Mesodermal cell (in vitro differentiated cells): Measurements from ENCODE around the gene BAIAP2.

Source experiments
- H3K27ac ChIP-seq: 2 replicates; pipeline ENCODE4 v1.7.0; 2013; ENCODE audit warnings: mild to moderate bottlenecking, low read depth, low read length, moderate library complexity; ENCODE audit not compliant: severe bottlenecking
- H3K36me3 ChIP-seq: 2 replicates; pipeline ENCODE4 v1.7.1; 2013; ENCODE audit warnings: mild to moderate bottlenecking, low read length, moderate library complexity; ENCODE audit not compliant: control insufficient read depth, insufficient read depth
- H3K4me1 ChIP-seq: one replicate; pipeline ENCODE4 v1.7.1; 2013; ENCODE audit warnings: mild to moderate bottlenecking, low read length; ENCODE audit not compliant: insufficient read depth, control insufficient read depth, poor library complexity, severe bottlenecking
- H3K4me3 ChIP-seq: 2 replicates; pipeline ENCODE4 v1.7.0; 2013; ENCODE audit warnings: low read length, control low read depth, mild to moderate bottlenecking; ENCODE audit not compliant: insufficient read depth, poor library complexity, severe bottlenecking; ENCODE audit errors: extremely low read depth
- H3K9me3 ChIP-seq: 2 replicates; pipeline ENCODE4 v1.7.1; 2013; ENCODE audit warnings: mild to moderate bottlenecking, low read length, moderate library complexity; ENCODE audit not compliant: control insufficient read depth
- WGBS, 2 experiments: methylation state at CpG; one replicate each; pipeline ENCODE4 v1.1.5; 2013; ENCODE audit warnings: missing lambda C conversion rate in 2 of 2; ENCODE audit not compliant: insufficient coverage in 2 of 2; 5-methylcytosine and 5-hydroxymethylcytosine counted together

The BAIAP2 gene

GRCh38 chr17:81042606-81043005, 7.7 kb downstream of the BAIAP2 start:
- H3K4me3 ChIP-seq = no peak overlapping the region
- H3K9me3 ChIP-seq = no peaks in the 10 kb centered on the region
- peaks cover 8% of the 10 kb centered on the region for H3K36me3 ChIP-seq
- WGBS, 2 experiments = 90 to 93% methylated on average over 6 to 7 of the region's 9 CpGs
- H3K27ac ChIP-seq = no peak overlapping the region
- peaks cover 40% of the 10 kb centered on the region for H3K4me1 ChIP-seq

- Histone ChIP-seq H3K4me1 (peaks cover 40% of the 10 kb centered on the region), H3K9me3 (no peaks in the 10 kb centered on the region), H3K36me3 (peaks cover 5% of the 10 kb centered on the region), H3K4me3 (no peak overlapping the region), H3K27ac (peak overlapping the region; percentile 41)
- 95 to 96% methylated on average over 19 of the region's 19 CpGs for WGBS, 2 experiments
Measured at GRCh38 chr17:81043319-81043724, 8.4 kb downstream of the BAIAP2 start.

- H3K36me3 ChIP-seq = no peaks in the 10 kb centered on the region
- no peak overlapping the region for H3K4me3 ChIP-seq
- peaks cover 40% of the 10 kb centered on the region for H3K4me1 ChIP-seq
- no peaks in the 10 kb centered on the region for H3K9me3 ChIP-seq
- WGBS, 2 experiments = 78 to 81% methylated on average over 38 of the region's 38 CpGs
- peak overlapping the region; percentile 41 for H3K27ac ChIP-seq
Measured at GRCh38 chr17:81043725-81044427, 8.9 kb downstream of the BAIAP2 start.

- Histone ChIP-seq H3K9me3 (no peaks in the 10 kb centered on the region), H3K36me3 (no peaks in the 10 kb centered on the region), H3K27ac (peak overlapping the region; percentile 41), H3K4me1 (peaks cover 40% of the 10 kb centered on the region), H3K4me3 (no peak overlapping the region)
- 95 to 97% methylated on average over 14 of the region's 14 CpGs for WGBS, 2 experiments
Measured at GRCh38 chr17:81044428-81044763, 9.4 kb downstream of the BAIAP2 start.

GRCh38 chr17:81044764-81045589, 10.0 kb downstream of the BAIAP2 start:
- Histone ChIP-seq H3K27ac (no peak overlapping the region), H3K4me1 (peaks cover 35% of the 10 kb centered on the region), H3K9me3 (no peaks in the 10 kb centered on the region), H3K36me3 (no peaks in the 10 kb centered on the region), H3K4me3 (no peak overlapping the region)
- WGBS, 2 experiments = 92 to 95% methylated on average over 24 to 27 of the region's 28 CpGs

GRCh38 chr17:81045590-81046095, 10.7 kb downstream of the BAIAP2 start:
- H3K27ac ChIP-seq = no peak overlapping the region
- H3K36me3 ChIP-seq = no peaks in the 10 kb centered on the region
- 91 to 100% methylated on average over 8 of the region's 9 CpGs for WGBS, 2 experiments
- peaks cover 31% of the 10 kb centered on the region for H3K4me1 ChIP-seq
- no peaks in the 10 kb centered on the region for H3K9me3 ChIP-seq
- H3K4me3 ChIP-seq = no peak overlapping the region

- H3K36me3 ChIP-seq = no peaks in the 10 kb centered on the region
- peaks cover 25% of the 10 kb centered on the region for H3K4me1 ChIP-seq
- no peak overlapping the region for H3K27ac ChIP-seq
- WGBS, 2 experiments = 93 to 97% methylated on average over 16 to 17 of the region's 17 CpGs
- H3K4me3 ChIP-seq = no peak overlapping the region
- H3K9me3 ChIP-seq = no peaks in the 10 kb centered on the region
Measured at GRCh38 chr17:81046132-81046769, 11.3 kb downstream of the BAIAP2 start.

GRCh38 chr17:81046770-81047359, 11.9 kb downstream of the BAIAP2 start:
- WGBS, 2 experiments = 93 to 97% methylated on average over 14 to 18 of the region's 18 CpGs
- H3K27ac ChIP-seq = no peak overlapping the region
- no peak overlapping the region for H3K4me3 ChIP-seq
- H3K36me3 ChIP-seq = no peaks in the 10 kb centered on the region
- peaks cover 24% of the 10 kb centered on the region for H3K4me1 ChIP-seq
- no peaks in the 10 kb centered on the region for H3K9me3 ChIP-seq

GRCh38 chr17:81048827-81049371, 13.9 kb downstream of the BAIAP2 start:
- Histone ChIP-seq H3K27ac (no peak overlapping the region), H3K9me3 (no peaks in the 10 kb centered on the region), H3K36me3 (no peaks in the 10 kb centered on the region), H3K4me3 (no peak overlapping the region), H3K4me1 (peaks cover 29% of the 10 kb centered on the region)
- WGBS, 2 experiments = 92 to 99% methylated on average over 15 to 28 of the region's 28 CpGs

- H3K36me3 ChIP-seq = no peaks in the 10 kb centered on the region
- 84 to 90% methylated on average over 13 to 16 of the region's 17 CpGs for WGBS, 2 experiments
- no peak overlapping the region for H3K4me3 ChIP-seq
- H3K27ac ChIP-seq = no peak overlapping the region
- peaks cover 25% of the 10 kb centered on the region for H3K4me1 ChIP-seq
- no peaks in the 10 kb centered on the region for H3K9me3 ChIP-seq
Measured at GRCh38 chr17:81049372-81049911, 14.5 kb downstream of the BAIAP2 start.
